GM19328 (cell line): ENCODE data around the gene PRDM11.
"Not testable (repeated sequence)": the region's sequence is repeated elsewhere in the genome, so short reads cannot be mapped to it uniquely, and the experiment has no call there.

Experiments used
- ATAC-seq: cut with Tn5 transposase; IDR thresholded peaks from one replicate; pipeline ENCODE4 v1.9.1; 2021; ENCODE audit warnings: mild to moderate bottlenecking, moderate library complexity; ENCODE audit not compliant: unreplicated experiment

Gene PRDM11

GRCh38 chr11:45229401-45230020, 83.1 kb downstream of the PRDM11 start:
- no peak for ATAC-seq

- no peak for ATAC-seq
These were observed 86.1 kb downstream of the PRDM11 start for GRCh38 chr11:45232341-45233080.

- no peak for ATAC-seq
These were observed 86.8 kb downstream of the PRDM11 start for GRCh38 chr11:45233121-45233803.

- ATAC-seq, result no peak
These were observed 87.3 kb downstream of the PRDM11 start for GRCh38 chr11:45233804-45234170.

GRCh38 chr11:45234306-45235006, 88.0 kb downstream of the PRDM11 start:
- no peak for ATAC-seq

- no peak for ATAC-seq
These were observed 91.4 kb downstream of the PRDM11 start for GRCh38 chr11:45237711-45238315.

- no peak for ATAC-seq
These were observed 92.3 kb downstream of the PRDM11 start for GRCh38 chr11:45238724-45239123.

GRCh38 chr11:45239733-45240132, 93.3 kb downstream of the PRDM11 start:
- no peak for ATAC-seq

GRCh38 chr11:45243967-45244366, 97.5 kb downstream of the PRDM11 start:
- no peak for ATAC-seq

GRCh38 chr11:45245218-45246045, 99.0 kb downstream of the PRDM11 start:
- no peak for ATAC-seq

- ATAC-seq, result no peak
These were observed 99.8 kb downstream of the PRDM11 start for GRCh38 chr11:45246241-45246640.

GRCh38 chr11:45247433-45247832, 101.0 kb downstream of the PRDM11 start:
- no peak for ATAC-seq

- no peak for ATAC-seq
These were observed 102.1 kb downstream of the PRDM11 start for GRCh38 chr11:45248501-45249011.

- not testable (repeated sequence) for ATAC-seq
These were observed 102.9 kb downstream of the PRDM11 start for GRCh38 chr11:45249372-45249771.

GRCh38 chr11:45250035-45250718, 103.7 kb downstream of the PRDM11 start:
- no peak for ATAC-seq

- ATAC-seq, result no peak
These were observed 105.9 kb downstream of the PRDM11 start for GRCh38 chr11:45252134-45252856.

GRCh38 chr11:45252877-45253276, 106.4 kb downstream of the PRDM11 start:
- ATAC-seq, result no peak

GRCh38 chr11:45253640-45254039, 107.2 kb downstream of the PRDM11 start:
- ATAC-seq, result no peak

- no peak for ATAC-seq
These were observed 107.6 kb downstream of the PRDM11 start for GRCh38 chr11:45254070-45254469.
